CD4-positive, alpha-beta T cell treated with Interleukin-15 for 4 hours (primary cell): Measurements from ENCODE around the gene NIPBL.
"Not testable (repeated sequence)": the region's sequence is repeated elsewhere in the genome, so short reads cannot be mapped to it uniquely, and the experiment has no call there.

Experiments
- DNase-seq: peaks from one replicate; pipeline ENCODE4 v3.0.0-alpha.2; 2020; ENCODE audit warnings: low spot score

Gene NIPBL, protein sequence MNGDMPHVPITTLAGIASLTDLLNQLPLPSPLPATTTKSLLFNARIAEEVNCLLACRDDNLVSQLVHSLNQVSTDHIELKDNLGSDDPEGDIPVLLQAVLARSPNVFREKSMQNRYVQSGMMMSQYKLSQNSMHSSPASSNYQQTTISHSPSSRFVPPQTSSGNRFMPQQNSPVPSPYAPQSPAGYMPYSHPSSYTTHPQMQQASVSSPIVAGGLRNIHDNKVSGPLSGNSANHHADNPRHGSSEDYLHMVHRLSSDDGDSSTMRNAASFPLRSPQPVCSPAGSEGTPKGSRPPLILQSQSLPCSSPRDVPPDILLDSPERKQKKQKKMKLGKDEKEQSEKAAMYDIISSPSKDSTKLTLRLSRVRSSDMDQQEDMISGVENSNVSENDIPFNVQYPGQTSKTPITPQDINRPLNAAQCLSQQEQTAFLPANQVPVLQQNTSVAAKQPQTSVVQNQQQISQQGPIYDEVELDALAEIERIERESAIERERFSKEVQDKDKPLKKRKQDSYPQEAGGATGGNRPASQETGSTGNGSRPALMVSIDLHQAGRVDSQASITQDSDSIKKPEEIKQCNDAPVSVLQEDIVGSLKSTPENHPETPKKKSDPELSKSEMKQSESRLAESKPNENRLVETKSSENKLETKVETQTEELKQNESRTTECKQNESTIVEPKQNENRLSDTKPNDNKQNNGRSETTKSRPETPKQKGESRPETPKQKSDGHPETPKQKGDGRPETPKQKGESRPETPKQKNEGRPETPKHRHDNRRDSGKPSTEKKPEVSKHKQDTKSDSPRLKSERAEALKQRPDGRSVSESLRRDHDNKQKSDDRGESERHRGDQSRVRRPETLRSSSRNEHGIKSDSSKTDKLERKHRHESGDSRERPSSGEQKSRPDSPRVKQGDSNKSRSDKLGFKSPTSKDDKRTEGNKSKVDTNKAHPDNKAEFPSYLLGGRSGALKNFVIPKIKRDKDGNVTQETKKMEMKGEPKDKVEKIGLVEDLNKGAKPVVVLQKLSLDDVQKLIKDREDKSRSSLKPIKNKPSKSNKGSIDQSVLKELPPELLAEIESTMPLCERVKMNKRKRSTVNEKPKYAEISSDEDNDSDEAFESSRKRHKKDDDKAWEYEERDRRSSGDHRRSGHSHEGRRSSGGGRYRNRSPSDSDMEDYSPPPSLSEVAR (N-terminal part only)

DNA sequence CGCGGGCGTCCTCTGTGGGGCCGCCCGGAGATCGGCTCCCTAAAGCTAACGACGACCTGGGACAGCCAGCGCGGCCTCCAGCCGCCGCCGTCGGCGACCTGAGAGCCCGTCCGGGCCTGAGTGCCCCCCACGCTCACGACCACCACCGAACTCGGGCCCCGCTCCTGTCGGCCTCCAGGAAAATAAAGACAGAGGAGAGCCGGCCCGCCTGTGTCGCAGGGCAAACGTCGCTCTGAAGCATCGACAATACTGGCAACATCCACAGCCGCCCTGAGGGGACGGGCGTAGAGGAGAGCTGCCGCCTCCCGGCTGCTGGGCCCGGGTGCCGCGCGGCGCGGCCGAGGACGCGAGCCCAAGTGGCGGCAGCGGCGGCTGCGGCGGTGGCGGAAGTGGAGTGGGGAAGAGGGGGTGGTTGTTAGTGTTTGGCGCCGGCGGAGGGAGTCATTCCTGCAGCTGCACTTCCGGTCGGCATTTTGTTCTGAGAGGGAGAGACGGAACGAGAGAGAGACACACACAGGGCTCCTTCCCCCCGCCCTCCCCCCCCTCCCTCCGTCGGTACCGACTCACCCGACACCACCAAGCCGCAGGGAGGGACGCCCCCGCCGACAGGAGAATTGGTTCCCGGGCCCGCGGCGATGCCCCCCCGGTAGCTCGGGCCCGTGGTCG, at the start of gene NIPBL:
Gene NIPBL, plus strand, starts transcription at position 471 of the 666 bp plus-strand sequence. CDS start 76,928 bp downstream, outside the sequence.
- peak; percentile 89 for DNase-seq

DNA sequence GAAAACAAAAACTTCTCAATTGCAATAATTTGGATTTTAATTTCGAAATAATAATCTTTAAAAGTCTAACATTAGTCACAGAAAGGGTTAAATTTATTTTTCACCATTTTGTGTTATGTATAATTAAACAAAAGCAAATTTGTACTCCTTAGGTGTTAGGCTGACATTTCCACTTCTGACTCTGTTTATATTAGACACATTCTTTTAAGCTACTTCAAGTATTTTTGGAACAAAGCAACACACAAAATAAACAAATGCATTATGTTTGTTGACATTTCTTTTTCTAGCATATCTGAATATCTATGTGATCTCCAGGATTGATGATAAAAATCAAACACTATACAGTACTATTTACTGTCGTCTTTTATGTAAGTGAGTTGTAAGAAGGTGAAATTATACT, 44.3 kb upstream of the NIPBL start:
- DNase-seq, result no peak

DNA sequence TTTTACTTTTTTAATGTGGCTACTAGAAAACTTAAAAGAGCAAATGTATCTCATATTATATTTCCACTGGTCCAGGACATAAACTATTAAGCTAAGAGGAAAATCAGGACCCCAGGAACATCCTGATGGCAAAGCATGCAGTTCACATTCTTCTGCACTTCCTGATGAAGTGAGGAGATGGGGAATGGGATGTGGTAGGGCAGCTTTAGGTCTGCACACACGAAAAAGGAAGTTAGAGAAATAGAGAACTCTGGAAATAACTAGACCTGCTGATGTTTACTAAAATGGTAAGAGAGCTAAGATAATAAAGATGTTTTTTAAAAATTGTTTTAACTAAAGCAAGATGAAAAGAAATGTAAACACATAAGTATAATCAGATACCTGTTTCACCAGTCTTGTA, 39.7 kb upstream of the NIPBL start:
- no peak for DNase-seq

DNA sequence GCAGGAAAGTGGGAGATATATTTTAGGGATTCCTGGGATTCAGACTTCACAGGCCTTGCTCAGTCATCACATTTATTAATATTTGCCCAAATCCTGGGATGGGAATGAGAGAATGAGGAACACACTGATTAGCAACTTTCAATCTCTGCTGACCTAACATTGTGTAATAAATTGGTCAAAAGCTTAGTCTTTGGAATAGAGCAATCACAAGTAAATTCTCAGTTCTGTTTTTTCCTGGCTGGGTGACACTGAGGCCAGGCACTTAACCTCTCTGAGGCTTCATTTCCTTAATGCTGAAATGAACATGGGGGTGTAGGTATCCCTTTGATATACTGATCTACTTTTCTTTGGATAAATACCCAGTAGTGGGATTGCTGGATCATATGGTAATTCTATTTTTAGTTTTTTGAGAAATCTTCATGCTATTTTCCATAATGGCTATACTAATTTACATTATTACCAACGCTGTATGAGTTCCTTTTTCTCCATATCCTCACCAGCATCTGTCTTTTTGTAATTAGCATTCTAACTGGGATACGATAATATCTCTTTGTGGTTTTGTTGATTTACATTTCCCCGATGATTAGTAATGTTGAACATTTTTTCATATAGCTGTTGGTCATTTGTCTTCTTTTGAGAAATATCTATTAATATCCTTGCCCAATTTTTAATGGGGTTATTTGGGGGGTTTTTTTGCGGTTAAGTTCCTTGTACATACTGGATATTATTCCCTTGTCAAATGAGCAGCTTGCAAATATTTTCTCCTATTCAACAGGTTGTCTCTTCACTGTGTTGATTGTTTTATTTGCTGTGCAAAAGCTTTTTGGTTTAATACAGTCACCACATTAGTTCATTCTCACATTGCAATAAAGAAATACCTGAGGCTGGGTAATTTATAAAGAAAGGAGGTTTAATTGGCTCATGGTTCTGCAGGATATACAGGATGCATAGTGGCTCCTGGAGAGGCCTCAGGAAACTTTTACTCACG, 36.8 kb upstream of the NIPBL start:
- DNase-seq, result no peak

DNA sequence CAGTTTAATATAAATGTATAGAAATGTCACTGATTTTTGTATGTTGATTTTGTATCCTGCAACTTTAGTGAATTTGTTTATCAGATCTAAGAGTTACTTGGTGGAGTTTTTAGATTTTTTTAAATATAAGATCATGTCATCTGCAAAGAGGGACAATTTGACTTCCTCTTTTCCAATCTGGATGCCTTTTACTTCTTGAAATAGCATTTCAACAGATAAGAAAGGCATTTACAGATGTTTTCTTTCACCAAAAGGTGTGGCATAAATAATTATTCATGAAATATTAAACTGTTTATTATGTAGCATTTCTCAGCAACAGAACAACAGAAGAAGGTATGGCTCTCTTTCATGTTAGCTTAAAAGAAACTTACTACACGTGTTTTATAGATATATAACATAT, 34.9 kb upstream of the NIPBL start:
- DNase-seq, result no peak

DNA sequence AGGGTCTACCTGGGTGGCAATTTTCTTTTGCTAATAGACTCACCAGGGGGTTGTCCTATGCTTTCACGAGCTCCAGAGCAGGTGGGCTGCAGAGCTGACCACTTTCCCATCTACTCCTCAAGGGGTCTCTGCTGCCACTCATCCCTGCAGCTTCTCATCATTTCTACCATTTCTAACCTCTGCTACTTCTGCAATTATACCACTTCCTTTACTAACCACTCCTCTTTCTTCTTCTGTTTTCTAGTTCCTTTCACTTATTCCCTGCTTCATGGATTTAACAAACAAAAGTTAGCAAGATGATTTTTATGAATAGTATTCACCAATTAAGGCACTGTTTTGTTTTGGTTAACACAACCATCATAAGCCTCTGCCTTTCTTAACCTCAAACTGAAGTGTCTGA, 34.5 kb upstream of the NIPBL start:
- no peak for DNase-seq

DNA sequence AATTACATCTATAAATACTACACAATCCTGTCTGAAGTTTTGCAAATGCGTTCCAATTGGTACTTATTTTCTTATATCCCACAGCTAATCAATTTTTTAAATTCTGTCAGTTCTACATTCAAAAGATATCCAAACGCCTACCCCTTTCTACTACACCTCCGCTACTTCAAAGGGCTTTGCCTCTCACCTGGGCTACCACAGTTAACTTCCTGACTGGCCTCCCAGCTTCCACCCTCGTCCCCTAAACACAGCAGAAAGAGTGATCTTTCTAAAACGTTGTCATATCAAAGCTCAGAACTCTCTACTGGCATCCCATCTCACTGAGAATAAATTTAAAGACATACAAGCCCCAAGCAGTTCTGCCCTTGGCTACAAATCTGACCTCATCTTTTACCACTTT, 32.3 kb upstream of the NIPBL start:
- no peak for DNase-seq

DNA sequence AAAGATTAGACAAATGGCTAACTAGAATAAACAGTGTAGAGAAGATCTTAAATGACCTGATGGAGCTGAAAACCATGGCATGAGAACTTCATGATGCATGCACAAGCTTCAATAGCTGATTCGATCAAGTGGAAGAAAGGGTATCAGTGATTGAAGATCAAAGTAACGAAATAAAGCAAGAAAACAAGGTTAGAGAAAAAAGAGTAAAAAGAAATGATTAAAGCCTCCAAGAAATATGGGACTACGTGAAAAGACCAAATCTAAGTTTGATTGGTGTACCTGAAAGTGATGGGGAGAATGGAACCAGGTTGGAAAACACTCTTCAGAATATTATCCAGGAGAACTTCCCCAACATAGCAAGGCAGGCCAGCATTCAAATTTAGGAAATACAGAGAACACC, 28.0 kb upstream of the NIPBL start:
- not testable (repeated sequence) for DNase-seq

DNA sequence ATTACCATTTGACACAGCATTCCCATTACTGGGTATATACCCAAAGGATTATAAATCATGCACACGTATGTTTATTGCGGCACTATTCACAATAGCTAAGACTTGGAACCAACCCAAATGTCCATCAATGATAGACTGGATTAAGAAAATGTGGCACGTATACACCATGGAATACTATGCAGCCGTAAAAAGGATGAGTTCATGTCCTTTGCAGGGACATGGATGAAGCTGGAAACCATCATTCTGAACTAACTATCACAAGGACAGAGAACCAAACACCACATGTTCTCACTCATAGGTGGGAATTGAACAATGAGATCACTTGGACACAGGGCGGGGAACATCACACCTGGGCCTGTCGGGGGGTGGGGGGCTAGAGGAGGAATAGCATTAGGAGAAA, 23.7 kb upstream of the NIPBL start:
- not testable (repeated sequence) for DNase-seq

DNA sequence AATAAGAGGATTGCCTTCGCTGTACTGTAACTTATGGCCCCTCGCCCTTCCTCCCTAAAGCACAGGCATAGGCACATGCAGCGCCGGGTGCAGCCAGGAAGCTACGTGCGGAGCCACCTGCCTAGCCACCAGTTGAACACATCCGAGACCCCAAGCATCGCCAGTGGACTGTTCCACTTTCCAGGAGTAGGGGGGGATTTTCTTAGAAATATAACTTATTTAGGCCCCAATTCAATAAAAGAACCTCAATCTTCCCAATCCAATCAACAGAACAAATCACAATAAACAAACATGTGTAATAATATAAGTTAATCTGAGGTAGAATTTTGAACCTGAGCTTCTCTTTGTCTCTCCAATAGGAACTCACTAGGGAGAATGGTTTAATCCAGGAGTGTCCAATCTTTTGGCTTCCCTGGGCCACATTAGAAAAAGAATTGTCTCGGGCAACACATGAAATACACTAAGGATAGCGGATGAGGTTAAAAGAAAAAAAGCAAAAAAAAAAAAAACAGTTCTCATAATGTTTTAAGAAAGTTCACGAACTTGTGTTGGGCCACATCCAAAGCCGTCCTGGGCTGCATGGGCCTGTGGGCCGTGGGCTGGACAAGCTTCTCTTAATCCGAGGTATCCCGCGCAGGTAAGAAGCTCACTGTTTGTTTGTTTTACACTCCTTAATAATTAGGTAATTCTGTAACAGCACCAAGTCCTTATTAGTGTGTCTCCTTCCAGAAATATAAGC, 22.0 kb upstream of the NIPBL start:
- DNase-seq, result no peak

DNA sequence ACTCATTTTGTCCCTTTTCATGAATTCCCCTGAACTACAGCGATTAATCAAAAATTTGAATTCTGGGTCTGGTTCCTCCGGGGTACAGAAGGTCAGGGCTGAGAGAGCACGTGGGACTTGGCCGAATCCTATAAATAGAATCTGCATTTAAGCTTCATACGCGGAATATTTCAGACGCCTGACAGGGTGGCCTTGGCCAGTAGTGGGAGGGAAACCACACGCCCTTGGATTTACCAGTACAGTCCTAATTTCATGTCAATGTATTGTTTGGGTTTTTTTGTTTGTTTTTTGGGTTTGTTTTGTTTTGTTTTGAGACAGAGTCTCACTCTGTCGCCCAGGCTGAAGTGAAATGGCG, 21.5 kb upstream of the NIPBL start:
- no peak for DNase-seq

DNA sequence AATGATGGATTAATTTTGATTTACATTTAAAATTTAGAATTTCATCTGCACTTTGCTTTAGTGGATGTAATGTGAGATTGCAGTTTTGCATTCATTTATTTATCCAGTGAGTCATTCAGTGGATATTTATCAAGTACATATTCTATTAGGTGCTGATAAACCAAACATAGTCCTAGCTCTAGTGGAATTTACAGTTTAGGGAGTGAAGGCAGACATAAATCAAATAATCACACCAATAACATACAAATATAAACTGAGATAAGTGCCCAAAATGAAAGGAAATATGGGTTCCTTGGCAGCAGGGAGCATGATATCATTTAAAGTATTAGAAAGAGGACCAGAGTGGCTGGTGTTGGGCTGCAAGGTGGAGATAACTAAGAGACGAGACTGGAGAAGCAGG, 14.7 kb upstream of the NIPBL start:
- no peak for DNase-seq

DNA sequence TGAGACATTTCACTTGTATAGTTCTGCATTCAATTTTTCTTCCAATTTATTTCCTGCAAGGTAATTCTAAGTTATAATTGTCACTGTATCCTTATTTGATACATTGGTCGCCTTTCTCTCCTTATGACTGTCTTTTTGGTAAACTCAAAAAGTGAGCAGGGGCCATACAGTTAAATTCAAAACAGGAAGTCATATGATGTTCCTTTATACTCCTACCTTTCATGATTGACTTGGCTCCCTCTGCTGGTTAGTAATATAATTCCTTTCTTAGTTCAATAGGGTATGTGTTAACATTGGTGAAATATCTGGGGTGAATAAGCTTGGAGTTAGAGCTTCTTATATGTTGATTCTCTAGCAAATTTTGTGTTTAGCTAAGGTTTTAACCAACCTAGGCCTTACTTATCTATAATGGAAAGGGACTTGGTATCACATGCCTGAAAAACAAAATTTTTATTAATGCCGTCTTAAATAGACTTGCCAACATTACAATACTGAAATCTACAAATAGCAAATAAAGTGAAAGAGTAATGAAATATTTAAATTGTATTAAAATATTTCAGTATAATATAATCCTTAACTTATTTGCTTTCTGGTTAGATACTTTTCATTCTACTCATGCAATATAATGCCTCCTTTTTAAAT, 6.0 kb upstream of the NIPBL start:
- peak; percentile 76 for DNase-seq

DNA sequence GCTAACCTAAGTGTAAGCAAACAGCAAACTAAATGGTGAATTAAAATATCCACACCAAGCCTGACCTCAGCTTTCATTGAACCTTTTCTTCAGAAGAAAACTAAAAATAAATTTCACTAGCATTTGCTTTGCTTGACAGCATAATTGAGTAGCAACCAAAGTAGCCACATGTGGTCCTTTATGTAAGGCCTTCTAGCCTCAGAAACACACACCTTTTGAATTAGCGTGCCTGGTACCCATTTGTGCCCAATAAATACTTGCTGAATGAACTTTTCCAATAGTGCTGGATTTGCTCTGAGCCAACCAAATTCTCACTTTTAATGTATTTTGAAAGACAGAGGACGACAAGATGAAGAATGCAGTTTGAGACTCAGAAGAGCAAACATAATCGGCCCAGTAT, 2.1 kb upstream of the NIPBL start:
- no peak for DNase-seq

DNA sequence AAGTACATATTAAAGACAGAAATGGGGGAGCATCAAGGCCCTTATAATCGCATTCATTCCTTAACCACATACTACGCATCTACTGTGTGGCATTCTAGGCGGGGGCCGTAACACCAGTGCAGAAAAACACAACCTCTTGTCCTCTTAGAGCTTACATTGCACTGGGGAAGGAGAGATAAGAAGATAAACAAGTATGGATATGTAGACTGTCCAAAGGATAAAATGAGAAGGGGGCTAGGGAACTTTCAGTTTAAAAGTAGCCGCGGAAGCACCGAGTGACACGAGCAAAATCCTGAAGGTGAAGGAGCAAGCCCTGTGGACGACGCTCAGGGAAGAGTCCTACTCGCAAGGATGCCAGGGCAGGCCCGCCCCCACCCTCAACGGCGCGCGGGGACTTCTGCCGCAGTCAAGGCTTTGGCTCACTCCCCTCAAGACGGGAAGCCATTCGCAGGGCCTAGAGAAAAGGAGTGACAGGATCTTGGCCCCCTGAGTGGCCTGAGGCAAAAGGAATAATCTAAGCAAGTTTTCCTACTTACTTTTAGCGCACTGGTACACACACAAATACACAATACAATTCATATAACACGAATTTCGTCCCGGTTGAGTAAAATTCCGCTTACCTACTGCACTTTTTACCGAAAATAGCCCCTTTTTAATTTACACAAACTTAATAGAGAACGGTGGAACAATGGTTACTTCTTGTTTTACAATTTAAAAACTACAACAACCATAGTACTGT, 1.3 kb upstream of the NIPBL start:
- peak; percentile 23 for DNase-seq

DNA sequence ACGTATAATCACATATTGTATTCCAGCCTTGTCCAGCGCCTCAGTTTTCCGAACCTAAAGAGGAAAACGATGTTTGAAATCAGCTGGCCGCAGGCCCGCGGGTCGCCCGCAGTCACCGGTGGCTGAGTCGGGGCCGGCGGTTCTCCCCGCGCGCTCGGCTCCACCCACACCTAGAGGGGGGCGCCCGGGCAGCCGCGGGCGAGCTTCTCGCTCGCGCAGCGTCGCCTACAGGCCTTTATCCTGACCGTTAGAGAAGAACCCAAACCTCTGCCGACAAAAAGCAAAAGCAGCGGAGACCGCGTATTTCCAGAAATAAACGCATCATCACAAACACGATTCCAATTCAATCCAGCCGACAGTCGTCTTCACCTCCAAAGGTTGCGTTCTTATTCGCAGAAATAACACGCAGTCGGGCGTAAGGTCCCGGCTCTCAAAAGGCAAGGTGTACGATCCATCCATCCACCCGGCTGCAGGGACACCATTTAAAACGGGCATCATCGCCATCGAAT, 725 bp upstream of the NIPBL start:
- peak; percentile 68 for DNase-seq

DNA sequence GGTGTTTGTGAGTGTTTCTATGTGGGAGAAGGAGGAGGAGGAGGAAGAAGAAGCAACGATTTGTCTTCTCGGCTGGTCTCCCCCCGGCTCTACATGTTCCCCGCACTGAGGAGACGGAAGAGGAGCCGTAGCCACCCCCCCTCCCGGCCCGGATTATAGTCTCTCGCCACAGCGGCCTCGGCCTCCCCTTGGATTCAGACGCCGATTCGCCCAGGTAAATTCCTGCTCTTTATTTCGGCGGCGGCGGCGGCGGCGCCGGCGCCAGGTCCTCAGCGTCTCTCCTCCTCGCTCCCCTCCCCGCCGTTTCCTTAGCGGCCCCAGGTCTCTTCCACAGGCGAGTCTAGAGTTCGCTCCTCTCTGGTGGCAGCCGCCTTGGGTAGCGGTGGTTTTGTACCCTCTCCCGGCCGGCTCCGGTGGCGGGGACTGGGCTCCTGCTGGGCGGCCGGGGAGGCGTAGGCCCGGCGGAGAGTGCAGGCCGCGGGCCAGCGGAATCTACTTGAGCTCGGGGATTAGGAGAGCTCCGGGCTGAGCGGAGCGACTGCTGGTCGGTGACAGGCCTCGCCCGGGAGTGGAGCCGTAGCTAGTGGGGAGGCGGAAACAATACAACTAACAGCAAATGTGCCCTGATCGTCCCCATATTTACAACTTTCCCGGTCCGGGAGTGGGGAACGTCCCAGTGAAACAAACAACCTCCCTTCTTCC, 547 bp downstream of the NIPBL start:
- peak; percentile 48 for DNase-seq
